Neural cell (in vitro differentiated cells): Measurements from ENCODE around the gene ZIC4. TPM values are rescaled to one million over a fixed set of nuclear protein-coding genes. Genes with fewer than 3 reads are reported as not detected.

Experiments
- H2AFZ ChIP-seq: fragments of 200-600, 300-800 bp; sonication (generic), shearing (Covaris generic); 2 replicates; pipeline ENCODE4 v1.6.0; 2014; ENCODE audit warnings: low read depth, mild to moderate bottlenecking, antibody characterized with exemption, low read length, moderate library complexity
- H3F3A ChIP-seq: fragments of 200-600 bp; shearing (Covaris generic); 2 replicates; pipeline ENCODE4 v1.6.1; 2016; ENCODE audit warnings: mild to moderate bottlenecking, moderate library complexity, mixed read lengths, antibody characterized with exemption, low read length; ENCODE audit not compliant: insufficient read depth, poor library complexity, severe bottlenecking
- H3K27ac ChIP-seq: fragments of 200-600, 300-800 bp; sonication (generic), shearing (Covaris generic); 2 replicates; pipeline ENCODE4 v1.5.1; 2014; ENCODE audit warnings: mild to moderate bottlenecking, low read length, moderate library complexity
- H3K27me3 ChIP-seq: fragments of 300-800, 200-600 bp; sonication (generic), shearing (Covaris generic); 2 replicates; pipeline ENCODE4 v1.6.0; 2014; ENCODE audit warnings: mild to moderate bottlenecking, low read depth, low read length, moderate library complexity; ENCODE audit not compliant: insufficient read depth
- H3K36me3 ChIP-seq: fragments of 300-800, 200-600 bp; sonication (generic), shearing (Covaris generic); 2 replicates; pipeline ENCODE4 v1.5.1; 2014; ENCODE audit warnings: mild to moderate bottlenecking, antibody characterized with exemption, low read length, moderate library complexity; ENCODE audit not compliant: insufficient read depth
- H3K4me2 ChIP-seq: fragments of 300-800, 200-600 bp; sonication (generic), shearing (Covaris generic); 2 replicates; pipeline ENCODE4 v1.6.0; 2014; ENCODE audit warnings: mild to moderate bottlenecking, low read length
- H3K4me3 ChIP-seq: fragments of 300-800, 200-600 bp; sonication (generic), shearing (Covaris generic); 2 replicates; pipeline ENCODE4 v1.5.1; 2014; ENCODE audit warnings: mild to moderate bottlenecking, low read length, moderate library complexity
- H3K79me2 ChIP-seq: fragments of 200-600 bp; shearing (Covaris generic); replicated peaks from 2 replicates; pipeline ENCODE4 v1.6.0; 2014; ENCODE audit warnings: mild to moderate bottlenecking, low read length, moderate library complexity; ENCODE audit not compliant: insufficient read depth
- H3K9ac ChIP-seq: fragments of 300-800, 200-600 bp; sonication (generic), shearing (Covaris generic); 2 replicates; pipeline ENCODE4 v1.6.1; 2016; ENCODE audit warnings: mild to moderate bottlenecking, low read length, mixed read lengths
- H3K9me2 ChIP-seq: fragments of 200-600 bp; shearing (Covaris generic); 2 replicates; pipeline ENCODE4 v1.6.1; 2016; ENCODE audit warnings: mild to moderate bottlenecking, low read length, mixed read lengths; ENCODE audit not compliant: insufficient read depth
- H3K9me3 ChIP-seq: fragments of 200-600, 300-800 bp; sonication (generic), shearing (Covaris generic); 2 replicates; pipeline ENCODE4 v1.6.1; 2016; ENCODE audit warnings: mild to moderate bottlenecking, mixed run types, low read length, moderate library complexity, mixed read lengths
- H4K20me1 ChIP-seq: fragments of 200-600 bp; shearing (Covaris generic); 2 replicates; pipeline ENCODE4 v1.6.1; 2016; ENCODE audit warnings: mild to moderate bottlenecking, mixed run types; ENCODE audit not compliant: insufficient read depth
- CTCF ChIP-seq: fragments of 450-650 bp; IDR thresholded peaks from 2 replicates; pipeline ENCODE4 v1.5.1; 2014; ENCODE audit warnings: antibody characterized with exemption, mild to moderate bottlenecking, moderate library complexity; ENCODE audit not compliant: poor library complexity, severe bottlenecking
- EP300 ChIP-seq: fragments of 450-650 bp; conservative IDR thresholded peaks from 2 replicates; pipeline ENCODE4 v1.6.1; 2014; ENCODE audit warnings: antibody characterized with exemption, mild to moderate bottlenecking, moderate library complexity; ENCODE audit not compliant: poor library complexity, severe bottlenecking
- EZH2 ChIP-seq: fragments of 200-600, 300-800 bp; shearing (Covaris generic), sonication (generic); IDR thresholded peaks from 2 replicates; pipeline ENCODE4 v1.6.1; 2014; ENCODE audit warnings: antibody characterized with exemption, low read length, borderline replicate concordance, mild to moderate bottlenecking; ENCODE audit not compliant: insufficient read depth, poor library complexity, severe bottlenecking
- MXI1 ChIP-seq: fragments of 450-650 bp; conservative IDR thresholded peaks from 2 replicates; pipeline ENCODE4 v1.6.1; 2014; ENCODE audit warnings: antibody characterized with exemption, mild to moderate bottlenecking; ENCODE audit not compliant: poor library complexity, severe bottlenecking
- POLR2AphosphoS5 ChIP-seq: IDR thresholded peaks from 2 replicates; pipeline ENCODE4 v1.6.1; 2012
- RAD21 ChIP-seq: fragments of 450-650 bp; conservative IDR thresholded peaks from 2 replicates; pipeline ENCODE4 v1.6.1; 2014; ENCODE audit warnings: antibody characterized with exemption, mild to moderate bottlenecking, moderate library complexity
- SMC3 ChIP-seq: fragments of 450-650 bp; conservative IDR thresholded peaks from 2 replicates; pipeline ENCODE4 v1.6.1; 2014; ENCODE audit warnings: antibody characterized with exemption, mild to moderate bottlenecking, moderate library complexity; ENCODE audit not compliant: poor library complexity
- TAF1 ChIP-seq: IDR thresholded peaks from 2 replicates; pipeline ENCODE4 v1.6.1; 2012; ENCODE audit warnings: low read depth
- polyA plus RNA-seq: library from polyadenylated mRNA; depleted of rRNA; stranded (reverse); fragments of >200 nt; gene quantifications from 2 replicates; pipeline ENCODE4 v1.2.3, GENCODE V29; 2014
- TF ChIP-seq, protein P1 (sequence below): IDR thresholded peaks from 2 replicates; pipeline ENCODE4 v1.6.1; 2012; ENCODE audit warnings: borderline replicate concordance

ZIC4 gene
- polyA plus RNA-seq, 1 donor from 2014 or later: 8.6 TPM

DNA sequence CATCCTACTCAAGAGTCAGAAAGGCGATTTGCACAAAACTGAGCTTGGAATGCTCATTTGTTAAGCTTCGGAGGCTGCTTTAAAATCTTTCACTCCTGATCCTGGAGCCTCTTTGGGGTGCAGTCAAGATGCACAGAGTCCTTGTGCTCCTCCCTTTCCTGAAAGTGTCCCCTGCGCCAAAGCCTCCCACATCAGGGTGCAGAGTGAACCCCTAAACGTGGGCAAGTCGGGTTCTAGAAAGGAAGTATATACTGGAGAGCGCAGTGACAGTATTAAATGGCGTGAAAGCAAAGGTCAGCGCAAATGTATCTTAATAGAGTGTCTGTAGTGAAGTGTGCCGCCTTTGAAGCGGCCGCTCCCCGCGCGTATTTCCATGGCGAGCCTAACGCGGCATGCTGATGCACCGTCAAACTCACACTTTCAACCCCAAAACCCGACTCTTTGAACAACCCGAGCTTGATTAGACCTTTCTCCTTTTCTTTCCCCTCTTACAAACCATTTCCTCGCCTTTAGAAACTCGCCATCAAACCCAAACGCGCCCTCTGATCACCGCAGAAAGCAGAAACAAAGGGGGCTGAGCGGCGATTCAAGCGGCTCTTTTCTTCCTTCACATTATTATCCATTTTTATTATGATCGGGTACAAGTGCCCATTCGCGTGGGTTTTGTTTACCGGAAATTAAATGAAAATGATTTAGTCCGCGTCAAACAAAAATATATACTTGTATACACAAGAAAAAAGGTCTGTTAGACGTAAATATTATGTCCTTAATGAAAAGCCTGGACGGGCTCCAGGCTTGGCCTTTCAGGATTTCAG, 18.3 kb downstream of the ZIC4 start:
- Histone ChIP-seq H3K4me3 (peak overlapping the region; percentile 45), H3K9ac (peak overlapping the region; percentile 51), H3K4me2 (peak overlapping the region; percentile 42), H3K27me3 (peaks cover 37% of the 10 kb centered on the region), H3K9me2 (no peaks in the 10 kb centered on the region), H3K79me2 (peaks cover 87% of the 10 kb centered on the region), H3F3A (no peaks in the 10 kb centered on the region), H3K36me3 (no peaks in the 10 kb centered on the region), H4K20me1 (no peaks in the 10 kb centered on the region), H3K27ac (peak overlapping the region; percentile 44), H2AFZ (peak overlapping the region; percentile 17), H3K9me3 (peaks cover 7% of the 10 kb centered on the region)
- TF ChIP-seq CTCF (no peak), POLR2AphosphoS5 (peak; percentile 30), RAD21 (no peak), MXI1 (no peak)

- Histone ChIP-seq H3K4me2 (no peak overlapping the region), H3K27me3 (peaks cover 37% of the 10 kb centered on the region), H3K9ac (peak overlapping the region; percentile 51), H3F3A (no peaks in the 10 kb centered on the region), H3K9me3 (peaks cover 7% of the 10 kb centered on the region), H3K79me2 (peaks cover 83% of the 10 kb centered on the region), H2AFZ (no peak overlapping the region), H4K20me1 (no peaks in the 10 kb centered on the region), H3K4me3 (peak overlapping the region; percentile 45), H3K27ac (no peak overlapping the region), H3K36me3 (no peaks in the 10 kb centered on the region), H3K9me2 (no peaks in the 10 kb centered on the region)
- TF ChIP-seq POLR2AphosphoS5 (peak; percentile 24), EP300 (no peak)
Observed at GRCh38 chr3:147387291-147387884, 19.0 kb downstream of the ZIC4 start.

GRCh38 chr3:147385059-147386012, 21.0 kb downstream of the ZIC4 start:
- H3K9me2 ChIP-seq: no peaks in the 10 kb centered on the region
- H4K20me1 ChIP-seq: no peaks in the 10 kb centered on the region
- H3K9ac ChIP-seq: no peak overlapping the region
- H3K4me2 ChIP-seq: no peak overlapping the region
- no peaks in the 10 kb centered on the region for H3K36me3 ChIP-seq
- peaks cover 35% of the 10 kb centered on the region for H3K27me3 ChIP-seq
- TF ChIP-seq CTCF (no peak), EZH2 (no peak), SMC3 (no peak), RAD21 (no peak), TAF1 (no peak), POLR2AphosphoS5 (no peak), EP300 (no peak), MXI1 (no peak)
- TF ChIP-seq, protein P1, sequence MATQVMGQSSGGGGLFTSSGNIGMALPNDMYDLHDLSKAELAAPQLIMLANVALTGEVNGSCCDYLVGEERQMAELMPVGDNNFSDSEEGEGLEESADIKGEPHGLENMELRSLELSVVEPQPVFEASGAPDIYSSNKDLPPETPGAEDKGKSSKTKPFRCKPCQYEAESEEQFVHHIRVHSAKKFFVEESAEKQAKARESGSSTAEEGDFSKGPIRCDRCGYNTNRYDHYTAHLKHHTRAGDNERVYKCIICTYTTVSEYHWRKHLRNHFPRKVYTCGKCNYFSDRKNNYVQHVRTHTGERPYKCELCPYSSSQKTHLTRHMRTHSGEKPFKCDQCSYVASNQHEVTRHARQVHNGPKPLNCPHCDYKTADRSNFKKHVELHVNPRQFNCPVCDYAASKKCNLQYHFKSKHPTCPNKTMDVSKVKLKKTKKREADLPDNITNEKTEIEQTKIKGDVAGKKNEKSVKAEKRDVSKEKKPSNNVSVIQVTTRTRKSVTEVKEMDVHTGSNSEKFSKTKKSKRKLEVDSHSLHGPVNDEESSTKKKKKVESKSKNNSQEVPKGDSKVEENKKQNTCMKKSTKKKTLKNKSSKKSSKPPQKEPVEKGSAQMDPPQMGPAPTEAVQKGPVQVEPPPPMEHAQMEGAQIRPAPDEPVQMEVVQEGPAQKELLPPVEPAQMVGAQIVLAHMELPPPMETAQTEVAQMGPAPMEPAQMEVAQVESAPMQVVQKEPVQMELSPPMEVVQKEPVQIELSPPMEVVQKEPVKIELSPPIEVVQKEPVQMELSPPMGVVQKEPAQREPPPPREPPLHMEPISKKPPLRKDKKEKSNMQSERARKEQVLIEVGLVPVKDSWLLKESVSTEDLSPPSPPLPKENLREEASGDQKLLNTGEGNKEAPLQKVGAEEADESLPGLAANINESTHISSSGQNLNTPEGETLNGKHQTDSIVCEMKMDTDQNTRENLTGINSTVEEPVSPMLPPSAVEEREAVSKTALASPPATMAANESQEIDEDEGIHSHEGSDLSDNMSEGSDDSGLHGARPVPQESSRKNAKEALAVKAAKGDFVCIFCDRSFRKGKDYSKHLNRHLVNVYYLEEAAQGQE: no peak
- H3K9me3 ChIP-seq: no peaks in the 10 kb centered on the region
- H3F3A ChIP-seq: no peaks in the 10 kb centered on the region
- peaks cover 71% of the 10 kb centered on the region for H3K79me2 ChIP-seq
- H3K4me3 ChIP-seq: no peak overlapping the region
- no peak overlapping the region for H2AFZ ChIP-seq
- no peak overlapping the region for H3K27ac ChIP-seq
